ENCODE results near the gene CDON. TPM values are rescaled to one million over a fixed set of nuclear protein-coding genes. Genes with fewer than 3 reads are reported as not detected.

Gene CDON
- total and polyA plus RNA-seq, 9 of the 15 experiments (the other 6 are each of a cell fraction or from before 2014, with no cell fraction given) = 0.08 to 0.64 (median 0.40) TPM

GRCh38 chr11:125933030-125933813, 129.4 kb downstream of the CDON start:
- Histone ChIP-seq H3K27me3 (ENCODE audit: control insufficient read depth in 2 of 2, insufficient read depth in 2 of 2, low read length in 2 of 2) (peaks cover 2 to 9% of the 10 kb centered on the region in 2 experiments; a peak in 2 of 5 replicates), H3K27ac (ENCODE audit: extremely low read depth, low read depth, low read length) (peak overlapping the region; percentile 53; the same call in 1 of the 3 replicates), H3K4me2 (ENCODE audit: insufficient read depth, low read length) (no peak overlapping the region; the same call in 1 of the 2 replicates), H3K9me1 (ENCODE audit: control insufficient read depth, insufficient read depth, low read length) (no peaks in the 10 kb centered on the region), H3K4me1 (replicated peaks in 1 of 2; ENCODE audit: control insufficient read depth in 2 of 2, insufficient read depth in 2 of 2, low read length in 2 of 2) (peaks cover 4 to 9% of the 10 kb centered on the region in 2 experiments; a peak in 4 of 5 replicates), H4K20me1 (replicated peaks; ENCODE audit: control insufficient read depth, insufficient read depth, low read length) (no peaks in the 10 kb centered on the region), H2AFZ (ENCODE audit: low read depth, low read length) (peak overlapping the region; percentile 72), H3K4me3 (no peak overlapping the region), H3K9me3 (replicated peaks; ENCODE audit: control insufficient read depth, insufficient read depth, low read depth, low read length) (no peaks in the 10 kb centered on the region), H3K79me2 (ENCODE audit: control insufficient read depth, insufficient read depth, low read length) (no peaks in the 10 kb centered on the region), H3K36me3 (ENCODE audit: control insufficient read depth, insufficient read depth, low read length) (no peaks in the 10 kb centered on the region), H3K9ac (ENCODE audit: insufficient read depth in 1 of 2, low read depth in 2 of 2, low read length in 2 of 2) (no peak overlapping the region)
- ATAC-seq (peak; percentile 62), FAIRE-seq (no peak), DNase-seq (ENCODE audit: extremely low read depth in 1 of 4, low spot score in 3 of 4) (peak in 2 of 4 experiments; percentile 29 to 44)
- 19% methylated on average over 12 of the region's 12 CpGs for WGBS (ENCODE audit: insufficient coverage, low coverage, missing lambda C conversion rate)
- in situ Hi-C loops (cut with MboI) (no loop called here), intact Hi-C loops (cut with micrococcal nuclease) (no loop called here)
- ChIA-PET POLR2A (no interaction called here), CTCF (ENCODE audit: low intra/inter-chr PET ratio) (no interaction called here)
- no TSS peak for BruUV-seq (replicated peaks)
- no peak for TF ChIP-seq SRSF3 (IDR thresholded peaks at IDR 0.05; ENCODE audit: insufficient read depth, low read length)
- TF ChIP-seq ZBTB34 (CRISPR knock-in tag; IDR thresholded peaks at IDR 0.05) = no peak
- TF ChIP-seq ZNF589 (CRISPR knock-in tag; IDR thresholded peaks at IDR 0.05; ENCODE audit: low read depth) = 0 out of 2 replicates have a peak, but pooled peaks have one; percentile 55
- no peak for TF ChIP-seq HDAC3 (IDR thresholded peaks at IDR 0.05; ENCODE audit: borderline replicate concordance, partially characterized antibody)
- no peak for TF ChIP-seq MAZ (CRISPR knock-in tag; conservative IDR thresholded peaks at IDR 0.05 in 1 of 2, IDR thresholded peaks at IDR 0.05 in 1 of 2)
- TF ChIP-seq ZNF740 (CRISPR knock-in tag; IDR thresholded peaks at IDR 0.05) = no peak
- 0 out of 4 replicates have a peak, but pooled peaks of 1 of the 2 experiments have one; percentile 35 for TF ChIP-seq ZNF740 (tag; IDR thresholded peaks at IDR 0.05)
- TF ChIP-seq L3MBTL2 (IDR thresholded peaks at IDR 0.05) = no peak
- no peak for TF ChIP-seq RAD51 (IDR thresholded peaks at IDR 0.05; ENCODE audit: borderline replicate concordance, low read depth)
- no peak for TF ChIP-seq SAFB2 (IDR thresholded peaks at IDR 0.05; ENCODE audit: borderline replicate concordance, low read depth, low read length, severe bottlenecking)
- TF ChIP-seq DDX20 (tag; IDR thresholded peaks at IDR 0.05; ENCODE audit: low read depth) = no peak
- no peak for TF ChIP-seq E2F8 (IDR thresholded peaks at IDR 0.05; ENCODE audit: low read depth, partially characterized antibody)
- TF ChIP-seq RFX5 (IDR thresholded peaks at IDR 0.05; ENCODE audit: low read depth, low read length) = no peak
- peak; percentile 71 for TF ChIP-seq MEF2D (tag; conservative IDR thresholded peaks at IDR 0.05; ENCODE audit: low read depth)
- peak; percentile 59 for TF ChIP-seq NFIC (IDR thresholded peaks at IDR 0.05)
- TF ChIP-seq ARID2 (IDR thresholded peaks at IDR 0.05) = no peak
